Neural crest cell (in vitro differentiated cells): ENCODE measurements around the gene ANO3. TPM values are rescaled to one million over a fixed set of nuclear protein-coding genes. Genes with fewer than 3 reads are reported as not detected.

Source experiments
- DNase-seq: peaks from one replicate; pipeline ENCODE4 v3.0.0; 2021; ENCODE audit warnings: low read depth, mixed read lengths, low spot score
- H3K27ac Mint-ChIP-seq: one replicate; pipeline ENCODE4 v1.8.0; 2021; ENCODE audit warnings: mild to moderate bottlenecking, mixed read lengths; ENCODE audit not compliant: unreplicated experiment
- H3K27me3 Mint-ChIP-seq: 2 replicates; pipeline ENCODE4 v1.8.0; 2021; ENCODE audit warnings: low read depth, mild to moderate bottlenecking, mixed read lengths
- H3K36me3 Mint-ChIP-seq: 2 replicates; pipeline ENCODE4 v1.8.0; 2021; ENCODE audit warnings: low read depth, mild to moderate bottlenecking, mixed read lengths
- H3K4me1 Mint-ChIP-seq: 2 replicates; pipeline ENCODE4 v1.8.0; 2021; ENCODE audit warnings: mixed read lengths
- H3K4me3 Mint-ChIP-seq: one replicate; pipeline ENCODE4 v1.8.0; 2021; ENCODE audit warnings: mild to moderate bottlenecking, mixed read lengths
- H3K9me3 Mint-ChIP-seq: 2 replicates; pipeline ENCODE4 v1.8.0; 2021; ENCODE audit warnings: mixed read lengths
- CTCF ChIP-seq: fragments of 200-600 bp; sonication (generic); conservative IDR thresholded peaks from 2 replicates; pipeline ENCODE4 v1.5.0; 2021; ENCODE audit warnings: antibody characterized with exemption, mild to moderate bottlenecking
- total RNA-seq: library from RNA; stranded (reverse); gene quantifications from 2 replicates; pipeline ENCODE4 v1.2.1, GENCODE V29; 2021

The ANO3 gene
- total RNA-seq, 1 donor from 2014 or later: 0.33 TPM

GRCh38 chr11:26700574-26701235 lies 368.8 kb downstream of the ANO3 start:
- H3K9me3 Mint-ChIP-seq: no peaks in the 10 kb centered on the region
- DNase-seq: no peak
- no peaks in the 10 kb centered on the region for H3K27me3 Mint-ChIP-seq
- no peak overlapping the region for H3K27ac Mint-ChIP-seq
- TF ChIP-seq CTCF: no peak
- no peak overlapping the region for H3K4me3 Mint-ChIP-seq
- H3K36me3 Mint-ChIP-seq: no peaks in the 10 kb centered on the region
- peaks cover 11% of the 10 kb centered on the region for H3K4me1 Mint-ChIP-seq

GRCh38 chr11:26702406-26702805 lies 370.5 kb downstream of the ANO3 start:
- no peak for DNase-seq
- H3K36me3 Mint-ChIP-seq: no peaks in the 10 kb centered on the region
- no peaks in the 10 kb centered on the region for H3K9me3 Mint-ChIP-seq
- no peak overlapping the region for H3K27ac Mint-ChIP-seq
- H3K27me3 Mint-ChIP-seq: no peaks in the 10 kb centered on the region
- no peak overlapping the region for H3K4me3 Mint-ChIP-seq
- H3K4me1 Mint-ChIP-seq: peaks cover 11% of the 10 kb centered on the region
- TF ChIP-seq CTCF: no peak

- H3K27ac Mint-ChIP-seq: no peak overlapping the region
- no peaks in the 10 kb centered on the region for H3K36me3 Mint-ChIP-seq
- H3K4me3 Mint-ChIP-seq: no peak overlapping the region
- peaks cover 11% of the 10 kb centered on the region for H3K4me1 Mint-ChIP-seq
- DNase-seq: no peak
- TF ChIP-seq CTCF: no peak
- no peaks in the 10 kb centered on the region for H3K27me3 Mint-ChIP-seq
- H3K9me3 Mint-ChIP-seq: no peaks in the 10 kb centered on the region
Measured at GRCh38 chr11:26703411-26704191, 371.7 kb downstream of the ANO3 start.

GRCh38 chr11:26704249-26704648 lies 372.3 kb downstream of the ANO3 start:
- H3K4me1 Mint-ChIP-seq: peaks cover 11% of the 10 kb centered on the region
- no peak overlapping the region for H3K27ac Mint-ChIP-seq
- H3K4me3 Mint-ChIP-seq: no peak overlapping the region
- H3K27me3 Mint-ChIP-seq: no peaks in the 10 kb centered on the region
- no peak for TF ChIP-seq CTCF
- H3K36me3 Mint-ChIP-seq: no peaks in the 10 kb centered on the region
- DNase-seq: no peak
- H3K9me3 Mint-ChIP-seq: no peaks in the 10 kb centered on the region

- no peak for DNase-seq
- TF ChIP-seq CTCF: no peak
- no peaks in the 10 kb centered on the region for H3K27me3 Mint-ChIP-seq
- H3K4me3 Mint-ChIP-seq: no peak overlapping the region
- no peaks in the 10 kb centered on the region for H3K36me3 Mint-ChIP-seq
- no peak overlapping the region for H3K27ac Mint-ChIP-seq
- no peaks in the 10 kb centered on the region for H3K9me3 Mint-ChIP-seq
- H3K4me1 Mint-ChIP-seq: peaks cover 6% of the 10 kb centered on the region
Measured at GRCh38 chr11:26706181-26706580, 374.3 kb downstream of the ANO3 start.
